GM18505 (cell line): Measurements from ENCODE around the gene PLCH2.
"Not testable (repeated sequence)": the region's sequence is repeated elsewhere in the genome, so short reads cannot be mapped to it uniquely, and the experiment has no call there.

Source experiments
- ATAC-seq: cut with Tn5 transposase; IDR thresholded peaks from one replicate; pipeline ENCODE4 v1.9.1; 2021; ENCODE audit not compliant: unreplicated experiment
- POLR2A ChIP-seq: IDR thresholded peaks from 4 replicates; pipeline ENCODE4 v1.6.1; 2011; ENCODE audit warnings: borderline replicate concordance; ENCODE audit not compliant: insufficient read depth, insufficient read length; ENCODE audit errors: extremely low read depth

The PLCH2 gene

DNA sequence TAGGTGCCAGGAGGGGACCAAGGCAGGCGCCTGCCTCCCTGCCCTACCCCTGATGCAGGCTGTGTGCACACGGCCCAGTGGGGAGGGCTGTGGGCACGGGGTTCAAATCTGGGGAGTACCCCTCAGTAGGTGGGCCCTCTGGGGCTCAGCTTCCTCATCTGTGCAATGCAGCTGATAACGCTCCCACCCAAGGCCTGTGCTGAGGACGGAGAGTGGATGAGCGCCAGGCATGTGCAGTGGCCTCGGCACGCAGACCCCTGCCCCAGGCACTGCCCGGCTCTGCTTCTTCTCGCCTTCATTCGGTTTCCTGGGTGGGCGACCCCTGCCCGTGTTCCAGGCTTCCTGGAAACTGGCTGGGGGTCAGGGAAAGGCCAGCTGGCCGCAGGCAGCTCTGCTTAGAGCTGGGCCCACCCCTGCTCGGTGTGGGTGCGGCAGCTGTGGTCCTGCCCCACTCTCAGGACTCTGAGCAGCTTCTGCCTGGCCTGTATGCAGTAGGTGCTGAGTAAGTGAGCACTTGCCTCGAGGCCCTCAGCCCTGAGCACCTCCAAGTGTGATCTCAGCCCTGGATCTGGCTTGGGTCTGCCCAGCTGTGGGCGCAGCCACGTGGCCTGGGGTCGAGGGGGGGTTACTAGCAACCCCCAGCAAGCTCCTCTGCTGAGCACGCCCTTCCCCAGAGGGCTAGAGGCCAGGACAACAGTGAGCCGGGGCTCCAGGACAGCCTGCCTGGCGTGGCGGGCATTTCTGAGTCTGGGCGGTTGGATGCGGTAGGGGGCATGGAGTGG is 68.2 kb downstream of the PLCH2 start:
- ATAC-seq = no peak
- TF ChIP-seq POLR2A = no peak

DNA sequence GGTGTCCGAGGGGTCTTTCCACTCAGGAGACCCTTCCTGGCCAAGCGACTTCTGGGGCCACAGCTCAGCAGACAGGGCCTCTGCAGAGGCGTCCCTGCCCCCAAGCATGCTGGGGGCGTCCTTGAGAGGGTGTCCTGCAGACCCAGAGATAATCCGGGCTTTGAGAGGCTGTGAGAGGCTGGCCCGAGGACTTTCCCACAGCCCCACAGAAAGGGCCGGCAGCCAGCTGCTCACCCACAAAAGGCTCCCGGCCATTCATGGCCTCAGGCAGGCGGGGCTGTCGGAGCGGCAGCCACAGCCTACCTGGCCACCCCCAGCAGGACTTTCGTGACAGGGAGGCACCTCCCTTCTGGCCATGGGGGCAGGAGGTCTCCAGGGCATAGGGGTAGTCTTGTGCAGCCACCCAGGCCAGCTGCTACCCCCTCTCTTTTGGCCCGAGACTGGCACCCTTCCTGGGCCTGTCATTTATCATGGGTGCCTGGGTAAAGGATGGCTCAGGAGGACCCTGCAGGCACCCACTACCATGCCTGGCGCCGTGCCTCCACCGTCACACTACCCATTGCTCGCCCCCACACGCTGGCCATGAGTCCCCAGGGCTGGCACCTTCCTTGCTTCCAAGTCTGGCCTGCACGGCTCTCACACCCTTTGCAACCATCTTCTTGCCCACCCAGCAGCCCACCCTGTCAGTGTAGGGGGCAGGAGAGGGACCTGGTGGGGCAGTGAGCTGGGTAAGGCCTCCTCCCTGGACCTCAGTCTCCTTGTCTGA is 69.0 kb downstream of the PLCH2 start:
- no peak for TF ChIP-seq POLR2A

DNA sequence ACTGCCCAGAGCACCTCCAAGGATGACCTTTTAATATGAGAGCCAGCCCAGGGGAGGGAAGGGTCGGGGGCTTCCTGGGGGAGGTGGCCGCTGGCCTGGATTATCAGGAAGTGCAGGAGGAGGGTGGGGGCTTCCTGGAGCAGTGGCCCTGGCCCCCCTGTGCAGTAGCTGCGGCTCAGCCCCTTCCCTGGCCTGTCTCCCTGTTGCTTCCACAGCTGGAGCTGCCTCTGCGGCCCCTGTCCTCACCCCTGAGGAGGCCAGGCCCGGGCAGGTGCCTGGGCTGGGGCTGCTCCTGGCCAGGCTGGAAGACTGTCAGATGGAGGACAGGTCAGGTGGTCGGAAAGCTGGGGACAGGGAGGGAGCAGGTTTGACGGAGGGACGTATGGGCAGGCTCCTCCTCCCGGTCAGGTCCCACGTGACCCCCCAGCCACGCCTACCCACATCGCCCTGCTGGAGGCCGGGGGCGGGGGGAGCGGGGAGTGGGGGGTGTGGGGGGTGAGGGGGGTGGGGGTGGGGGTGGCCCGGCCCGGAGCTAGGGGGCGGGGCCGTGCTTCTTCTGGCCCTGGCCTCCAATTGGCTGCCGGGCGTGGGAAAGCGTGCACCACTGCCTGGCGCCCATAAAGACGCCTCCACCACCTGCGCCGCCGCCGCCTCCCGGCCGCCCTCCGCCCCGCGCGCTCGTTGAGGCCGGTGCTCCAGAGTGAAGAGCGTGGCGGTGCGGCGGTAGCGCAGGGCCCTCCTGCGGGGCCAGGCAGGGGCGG is 69.8 kb downstream of the PLCH2 start:
- peak; percentile 34 for ATAC-seq

More for the DNA sequence above, 69.0 kb downstream of the PLCH2 start:
- ATAC-seq = no peak

DNA sequence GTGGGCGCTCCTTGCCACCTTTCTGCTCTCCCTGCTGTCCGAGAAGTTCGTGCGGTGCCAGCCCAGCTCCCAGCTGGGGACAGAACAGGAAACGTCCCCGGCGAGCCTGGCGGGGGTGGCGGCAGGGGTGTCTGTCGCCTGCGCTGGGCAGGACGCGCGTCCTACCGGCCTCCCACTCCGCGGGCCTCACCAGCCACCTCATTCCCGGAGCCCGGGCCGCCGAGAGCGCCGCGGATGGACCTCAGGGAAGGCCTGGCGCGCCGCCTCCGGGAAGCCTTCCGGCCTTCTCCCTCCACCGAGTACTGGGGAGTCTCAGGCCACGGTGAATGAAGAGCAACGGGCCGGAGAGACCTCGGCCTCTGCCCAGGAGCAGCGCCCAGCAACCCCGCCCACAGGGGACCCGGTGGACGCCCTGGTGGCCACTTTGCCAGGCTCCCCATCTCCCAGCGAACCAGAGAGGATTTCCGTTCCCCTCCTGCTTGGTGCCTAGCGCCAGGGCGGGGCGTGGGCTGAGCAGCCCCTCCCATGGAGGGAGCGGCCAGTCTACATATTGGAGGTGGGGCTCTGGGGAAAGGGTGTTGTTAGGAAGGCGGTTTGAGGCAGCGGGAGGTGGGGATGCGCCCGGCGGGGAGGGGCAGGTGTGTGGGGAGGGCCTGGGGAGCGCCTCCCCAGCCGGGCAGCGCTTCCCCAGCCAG is 70.6 kb downstream of the PLCH2 start:
- TF ChIP-seq POLR2A = no peak
- peak; percentile 25 for ATAC-seq

More for the DNA sequence above, 69.8 kb downstream of the PLCH2 start:
- TF ChIP-seq POLR2A = peak; percentile 96

DNA sequence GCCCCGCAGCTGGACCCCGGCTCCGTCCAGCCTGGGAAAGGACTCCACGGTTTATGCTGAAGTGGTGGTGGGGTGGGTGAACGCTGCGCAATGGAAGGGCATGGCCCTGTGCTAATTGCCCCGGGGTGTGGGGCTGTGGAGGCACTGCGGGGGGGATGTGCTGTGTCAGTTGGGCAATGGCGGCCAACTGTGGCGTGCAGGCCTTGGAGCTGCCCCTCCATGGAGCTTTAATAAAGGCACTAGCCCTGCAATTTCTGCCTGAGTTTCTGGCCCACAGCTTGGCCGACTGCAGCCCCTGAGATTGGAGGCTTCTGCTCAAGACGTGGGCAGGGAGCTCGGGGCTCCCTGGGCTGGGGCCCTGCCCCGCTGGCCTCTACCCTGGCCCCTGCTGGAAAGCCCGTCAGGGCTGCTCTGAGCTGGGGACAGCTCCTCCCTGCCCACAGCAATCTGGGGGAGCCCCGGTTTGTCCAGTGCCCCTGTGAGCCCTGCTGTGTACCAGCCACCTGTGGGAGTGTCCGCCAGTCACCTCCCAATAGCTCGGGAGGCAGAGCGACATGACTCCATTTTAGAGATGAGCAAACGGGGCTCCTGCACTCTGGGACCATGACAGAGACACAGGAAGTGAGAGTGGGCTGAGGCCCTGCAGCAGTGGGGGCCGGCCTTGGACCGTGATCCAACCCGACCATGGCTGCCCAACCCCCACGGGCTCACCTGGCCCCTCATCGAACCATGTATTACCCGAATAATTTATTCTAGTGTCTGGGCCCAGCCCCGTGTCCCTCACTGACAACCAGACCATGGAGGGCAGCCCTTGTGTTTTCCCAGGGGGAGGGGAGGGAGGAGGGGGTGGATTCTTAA is 71.3 kb downstream of the PLCH2 start:
- peak; percentile 53 for TF ChIP-seq POLR2A
- no peak for ATAC-seq

DNA sequence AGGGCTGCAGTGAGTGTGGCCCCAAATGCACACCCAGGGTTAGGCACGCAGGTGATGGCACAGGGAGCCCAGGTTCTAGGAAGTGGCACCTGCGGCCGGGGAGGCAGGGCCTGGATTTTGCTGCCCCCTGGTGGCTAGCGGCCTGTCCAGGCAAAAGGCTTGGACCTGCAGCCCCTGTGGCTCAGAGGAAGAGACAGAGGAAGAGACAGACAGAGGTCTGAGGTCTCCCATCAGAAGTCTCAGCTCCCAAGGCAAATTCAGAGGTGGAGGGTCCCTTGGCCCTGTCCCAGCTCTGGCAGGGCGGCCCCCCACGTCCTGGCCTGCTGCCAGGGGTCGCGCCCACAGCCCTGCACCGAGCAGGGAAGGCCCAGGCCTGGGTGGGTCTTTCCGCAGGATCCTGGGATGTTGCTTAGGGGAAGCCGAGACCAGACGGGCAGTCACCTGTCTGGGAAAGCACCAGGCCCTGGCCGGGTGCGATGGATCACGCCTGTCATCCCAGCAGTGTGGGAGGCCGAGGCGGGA is 72.0 kb downstream of the PLCH2 start:
- TF ChIP-seq POLR2A = no peak
- no peak for ATAC-seq

DNA sequence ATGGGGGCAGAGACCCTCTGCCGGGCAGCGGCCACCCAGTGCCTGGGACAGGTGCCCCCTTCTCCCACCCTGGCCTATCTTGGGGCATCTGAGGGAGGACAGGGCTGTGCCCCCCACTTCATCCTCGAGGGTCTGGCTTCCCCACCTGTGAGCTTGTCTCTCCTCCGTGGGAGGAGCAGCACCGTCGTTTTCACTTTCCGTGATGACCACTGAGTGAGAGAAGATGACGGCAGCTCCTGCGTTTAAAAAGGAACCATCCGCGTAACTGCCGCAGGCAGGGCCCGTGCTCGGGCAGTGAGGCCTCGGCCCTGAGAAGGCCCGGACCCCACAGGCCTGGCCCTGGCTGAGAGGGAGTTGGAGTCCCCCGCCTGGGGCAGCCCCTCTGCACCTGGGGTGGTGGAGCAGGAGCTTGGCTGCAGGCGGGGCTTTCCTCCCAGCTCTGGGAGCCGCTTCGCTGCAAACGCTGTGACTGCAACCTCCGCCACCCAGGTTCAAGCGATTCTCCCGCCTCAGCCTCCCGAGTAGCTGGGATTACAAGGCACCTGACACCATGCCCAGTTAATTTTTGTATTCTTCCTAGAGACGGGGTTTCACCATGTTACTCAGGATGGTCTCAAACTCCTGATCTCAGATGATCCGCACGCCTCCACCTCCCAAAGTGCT is 73.4 kb downstream of the PLCH2 start:
- not testable (repeated sequence) for ATAC-seq

DNA sequence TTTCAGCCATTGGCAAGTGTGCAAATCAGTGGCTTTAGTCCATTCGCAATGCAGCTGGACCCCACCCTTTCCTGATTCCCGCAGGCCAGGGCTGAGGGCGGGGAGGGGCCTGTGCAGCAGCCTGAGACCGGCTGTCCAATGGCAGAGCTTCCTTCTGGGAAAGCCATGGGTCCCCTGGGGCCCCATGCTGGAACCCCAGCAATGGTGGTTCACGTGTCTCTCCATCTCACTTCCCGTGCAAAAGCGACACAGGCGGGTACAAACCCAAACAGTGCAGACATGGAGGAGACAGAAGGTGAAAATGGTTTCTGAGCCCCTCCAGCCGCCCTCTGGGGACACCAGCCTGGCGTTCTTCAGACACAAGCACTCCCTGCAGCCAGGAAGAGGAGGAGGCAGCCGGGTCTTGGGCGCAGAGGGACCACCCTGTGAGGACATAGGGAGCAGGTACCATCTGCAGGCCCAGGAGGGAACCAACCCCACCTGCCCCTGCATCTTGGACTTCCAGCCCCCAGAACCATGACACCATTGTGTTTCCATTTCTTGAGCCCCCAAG is 74.3 kb downstream of the PLCH2 start:
- not testable (repeated sequence) for ATAC-seq

DNA sequence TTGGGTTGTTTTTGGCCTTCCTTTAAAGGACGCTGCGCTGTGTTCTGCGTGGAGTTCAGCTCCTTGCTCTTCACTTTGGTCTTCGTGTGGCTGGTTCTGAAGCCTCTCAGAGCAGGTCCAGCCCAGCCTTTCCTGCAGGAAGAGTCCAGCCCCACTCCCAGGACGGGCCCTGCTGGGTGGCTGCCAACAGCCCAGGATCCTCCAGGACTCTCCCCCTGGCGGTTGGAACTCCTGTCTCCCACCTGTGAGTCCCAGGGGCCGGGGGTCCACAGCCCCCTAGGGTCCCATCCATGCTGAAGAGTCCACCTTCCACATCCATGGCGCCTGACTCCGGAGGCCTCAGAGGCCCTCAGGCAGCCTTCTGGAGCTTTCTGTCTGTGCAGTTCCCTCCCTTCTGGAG is 75.5 kb downstream of the PLCH2 start:
- not testable (repeated sequence) for ATAC-seq

DNA sequence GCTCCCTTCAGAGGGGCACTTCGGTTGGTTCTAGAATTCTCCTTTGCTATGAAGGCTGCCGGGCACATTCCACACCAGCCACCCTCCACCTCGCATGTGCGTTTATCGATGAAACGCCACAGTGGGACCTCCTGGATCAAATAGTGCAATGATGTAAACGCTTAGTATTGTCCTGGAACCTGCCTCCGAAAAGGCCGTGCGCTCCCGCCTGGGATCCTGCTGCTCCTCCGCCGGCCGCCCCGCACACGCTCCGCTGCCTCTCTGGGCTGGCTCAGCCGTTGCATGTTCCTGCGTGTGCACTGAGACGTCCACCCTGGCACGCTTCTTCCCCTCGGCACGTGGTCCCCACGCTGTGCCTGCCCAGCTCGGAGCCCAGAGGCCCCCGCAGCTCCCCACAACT is 76.1 kb downstream of the PLCH2 start:
- no peak for ATAC-seq
- no peak for TF ChIP-seq POLR2A

DNA sequence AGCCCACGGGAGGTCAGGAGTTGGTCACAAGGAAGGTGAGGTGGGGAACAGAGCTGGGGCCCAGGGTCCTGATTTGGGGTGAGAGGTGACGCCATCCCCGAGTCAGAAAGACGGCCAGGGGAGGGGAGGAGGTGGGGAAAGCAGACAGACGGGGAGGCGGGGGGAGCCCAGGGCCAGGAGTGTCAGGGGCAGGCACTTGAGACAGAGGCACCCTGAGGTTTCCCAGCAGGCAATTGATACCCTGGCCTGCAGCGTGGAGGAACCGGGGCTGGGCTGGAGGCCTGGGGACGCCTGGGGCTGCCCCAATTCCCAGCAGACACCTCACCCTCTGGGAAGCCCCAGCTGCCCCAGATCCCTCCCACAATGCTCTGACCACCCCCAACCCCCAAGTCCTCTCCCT is 77.0 kb downstream of the PLCH2 start:
- ATAC-seq = not testable (repeated sequence)
